Uterus (tissue), 4 donors: Measurements from ENCODE around the gene SLC8B1. TPM values are rescaled to one million over a fixed set of nuclear protein-coding genes. Genes with fewer than 3 reads are reported as not detected.

ENCODE experiments used
- DNase-seq, 2 donors: peaks; one replicate each; pipeline ENCODE4 v3.0.0-alpha.2; 2019 to 2020
- H3K27ac ChIP-seq, 2 donors: fragments of 200-600 bp; sonication (generic); 1 replicate in 1 of 2; 2 replicates in 1 of 2; pipeline ENCODE4 v1.5.1; 2016 to 2018
- H3K27me3 ChIP-seq, 2 donors: fragments of 200-600 bp; sonication (generic); one replicate each; pipeline ENCODE4 v1.5.1; 2018 to 2019; ENCODE audit warnings: control low read depth in 1 of 2
- H3K36me3 ChIP-seq, 2 donors: fragments of 200-600 bp; sonication (generic); one replicate each; pipeline ENCODE4 v1.5.1; 2019; ENCODE audit warnings: control low read depth in 1 of 2
- H3K4me1 ChIP-seq, 2 donors: fragments of 200-600 bp; sonication (generic); one replicate each; pipeline ENCODE4 v1.5.1; 2018 to 2019; ENCODE audit warnings: control low read depth in 1 of 2
- H3K4me3 ChIP-seq, 2 donors: fragments of 200-600 bp; sonication (generic); 1 replicate in 1 of 2; 2 replicates in 1 of 2; pipeline ENCODE4 v1.5.1; 2018 to 2019; ENCODE audit warnings: mild to moderate bottlenecking in 1 of 2
- H3K9me3 ChIP-seq, 2 donors: fragments of 200-600 bp; sonication (generic); one replicate each; pipeline ENCODE4 v1.5.1; 2019; ENCODE audit warnings: control low read depth in 1 of 2
- POLR2A ChIP-seq, 2 donors: fragments of 450-650 bp; IDR thresholded peaks; one replicate each; pipeline ENCODE4 v1.6.1; 2016; ENCODE audit warnings: antibody characterized with exemption in 2 of 2, mild to moderate bottlenecking in 1 of 2, moderate library complexity in 1 of 2
- intact Hi-C: fragments of 100-400 bp; cut with DNase I; formaldehyde crosslinking; loops from one replicate; pipeline ENCODE4 v1.15.1; 2023; ENCODE audit warnings: low total_unique reads
- total RNA-seq, 4 donors: library from RNA; depleted of rRNA in 3 of 4; stranded (reverse); fragments of >200 nt in 3 of 4; gene quantifications; one replicate each; pipeline versions ENCODE4 v1.1.0 to v1.2.4, GENCODE V29; 2014 to 2023
- TF ChIP-seq, protein P1 (sequence below), 4 experiments: fragments of 200-600 bp in 2 of 4; fragments of 450-650 bp in 2 of 4; sonication (generic) in 2 of 4; IDR thresholded peaks; one replicate each; pipeline ENCODE4 v1.5.1; 2016 to 2019; ENCODE audit warnings: antibody characterized with exemption in 4 of 4, mild to moderate bottlenecking in 2 of 4, moderate library complexity in 1 of 4
- donor health status: DM: yes; HTN: yes; CAD: no.

Gene SLC8B1
- total RNA-seq, 4 donors from 2014 or later: 14.2 to 47.1 (median 36.2) TPM

DNA sequence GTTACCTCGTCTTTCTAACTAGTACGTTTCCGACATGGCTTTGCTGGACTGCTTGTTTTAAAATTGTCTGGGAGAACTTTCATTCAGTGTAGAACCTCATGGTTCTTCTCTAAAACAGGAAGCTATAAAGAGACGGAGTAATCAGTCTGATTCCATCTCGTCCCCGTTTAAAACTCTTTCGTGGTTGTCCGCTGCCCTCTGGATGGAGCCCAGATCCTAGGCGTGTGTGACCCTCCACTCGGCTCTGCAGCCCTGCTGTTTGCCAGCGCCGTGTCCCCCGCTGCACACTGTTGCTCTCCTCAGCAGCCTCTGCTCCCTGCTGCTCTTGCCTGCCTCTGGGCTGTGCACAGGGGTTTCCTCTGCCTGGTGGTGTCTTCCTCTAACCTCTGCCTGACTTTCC lies 50.2 kb downstream of the SLC8B1 start:
- no peak for DNase-seq
- Histone ChIP-seq H3K4me3 (no peak overlapping the region), H3K9me3 (no peaks in the 10 kb centered on the region), H3K36me3 (no peaks in the 10 kb centered on the region), H3K27ac (no peak overlapping the region), H3K4me1 (no peaks in the 10 kb centered on the region), H3K27me3 (no peaks in the 10 kb centered on the region)
- TF ChIP-seq POLR2A (IDR thresholded peaks at IDR 0.05): no peak
- TF ChIP-seq, protein P1, sequence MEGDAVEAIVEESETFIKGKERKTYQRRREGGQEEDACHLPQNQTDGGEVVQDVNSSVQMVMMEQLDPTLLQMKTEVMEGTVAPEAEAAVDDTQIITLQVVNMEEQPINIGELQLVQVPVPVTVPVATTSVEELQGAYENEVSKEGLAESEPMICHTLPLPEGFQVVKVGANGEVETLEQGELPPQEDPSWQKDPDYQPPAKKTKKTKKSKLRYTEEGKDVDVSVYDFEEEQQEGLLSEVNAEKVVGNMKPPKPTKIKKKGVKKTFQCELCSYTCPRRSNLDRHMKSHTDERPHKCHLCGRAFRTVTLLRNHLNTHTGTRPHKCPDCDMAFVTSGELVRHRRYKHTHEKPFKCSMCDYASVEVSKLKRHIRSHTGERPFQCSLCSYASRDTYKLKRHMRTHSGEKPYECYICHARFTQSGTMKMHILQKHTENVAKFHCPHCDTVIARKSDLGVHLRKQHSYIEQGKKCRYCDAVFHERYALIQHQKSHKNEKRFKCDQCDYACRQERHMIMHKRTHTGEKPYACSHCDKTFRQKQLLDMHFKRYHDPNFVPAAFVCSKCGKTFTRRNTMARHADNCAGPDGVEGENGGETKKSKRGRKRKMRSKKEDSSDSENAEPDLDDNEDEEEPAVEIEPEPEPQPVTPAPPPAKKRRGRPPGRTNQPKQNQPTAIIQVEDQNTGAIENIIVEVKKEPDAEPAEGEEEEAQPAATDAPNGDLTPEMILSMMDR (IDR thresholded peaks at IDR 0.05): no peak
- intact Hi-C loops: no loop called here

DNA sequence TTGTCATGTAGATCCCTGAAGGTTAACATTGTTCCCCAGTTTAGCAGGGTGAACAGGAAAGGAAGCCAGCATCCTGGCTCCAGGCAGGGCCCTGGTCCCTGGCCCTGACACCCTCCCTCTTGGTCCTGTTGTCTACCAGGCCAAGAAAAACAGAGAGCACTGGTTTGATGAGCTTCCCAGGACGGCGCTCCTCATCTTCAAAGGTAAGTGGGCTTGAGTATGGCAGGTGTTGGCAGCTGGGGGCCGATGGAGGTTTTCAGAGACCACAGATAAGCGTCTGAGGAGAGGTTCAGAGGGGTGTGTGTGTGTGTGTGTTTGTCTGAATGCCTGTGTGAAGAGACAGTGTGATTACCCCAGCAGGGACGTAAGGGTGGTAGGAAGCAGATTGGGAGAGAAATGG lies 56.3 kb downstream of the SLC8B1 start:
- TF ChIP-seq, protein P1 (IDR thresholded peaks at IDR 0.05): no peak
- TF ChIP-seq POLR2A (IDR thresholded peaks at IDR 0.05): no peak
- Histone ChIP-seq H3K27me3 (no peaks in the 10 kb centered on the region), H3K4me3 (no peak overlapping the region), H3K27ac (no peak overlapping the region), H3K36me3 (no peaks in the 10 kb centered on the region), H3K4me1 (no peaks in the 10 kb centered on the region), H3K9me3 (no peaks in the 10 kb centered on the region)
- DNase-seq: no peak
- intact Hi-C loops: no loop called here

- TF ChIP-seq, protein P1 (IDR thresholded peaks at IDR 0.05): no peak
- TF ChIP-seq POLR2A (IDR thresholded peaks at IDR 0.05): no peak
- intact Hi-C loops: no loop called here
- Histone ChIP-seq H3K27ac (no peak overlapping the region), H3K9me3 (no peaks in the 10 kb centered on the region), H3K36me3 (no peaks in the 10 kb centered on the region), H3K4me3 (no peak overlapping the region), H3K27me3 (no peaks in the 10 kb centered on the region), H3K4me1 (peaks cover 0 to 3% of the 10 kb centered on the region in 2 donors)
- no peak for DNase-seq
These were observed 56.8 kb downstream of the SLC8B1 start for GRCh38 chr12:113278141-113278540.

- H3K36me3 ChIP-seq: no peaks in the 10 kb centered on the region
- H3K9me3 ChIP-seq: no peaks in the 10 kb centered on the region
- DNase-seq: no peak
- H3K4me3 ChIP-seq: no peak overlapping the region
- H3K27ac ChIP-seq: no peak overlapping the region
- peaks cover 0 to 7% of the 10 kb centered on the region in 2 donors for H3K4me1 ChIP-seq
- TF ChIP-seq, protein P1 (IDR thresholded peaks at IDR 0.05): no peak
- TF ChIP-seq POLR2A (IDR thresholded peaks at IDR 0.05): no peak
- no peaks in the 10 kb centered on the region for H3K27me3 ChIP-seq
- intact Hi-C loops: no loop called here
These were observed 57.4 kb downstream of the SLC8B1 start for GRCh38 chr12:113277511-113277910.

GRCh38 chr12:113276946-113277500 lies 57.9 kb downstream of the SLC8B1 start:
- Histone ChIP-seq H3K36me3 (no peaks in the 10 kb centered on the region), H3K27me3 (no peaks in the 10 kb centered on the region), H3K27ac (no peak overlapping the region), H3K4me3 (no peak overlapping the region), H3K4me1 (peaks cover 0 to 10% of the 10 kb centered on the region in 2 donors), H3K9me3 (no peaks in the 10 kb centered on the region)
- TF ChIP-seq, protein P1 (IDR thresholded peaks at IDR 0.05): no peak
- TF ChIP-seq POLR2A (IDR thresholded peaks at IDR 0.05): no peak
- intact Hi-C loops: no loop called here
- DNase-seq: no peak
